GM19240 (cell line): ENCODE results near the gene CCDC149.
"Not testable (repeated sequence)": the region's sequence is repeated elsewhere in the genome, so short reads cannot be mapped to it uniquely, and the experiment has no call there.

Experiments used
- DNase-seq: peaks from one replicate; pipeline ENCODE4 v3.0.0; 2011; ENCODE audit warnings: low spot score; ENCODE audit not compliant: insufficient read length

Gene CCDC149

GRCh38 chr4:24917076-24917856 lies 4.4 kb upstream of the CCDC149 start:
- no peak for DNase-seq

- DNase-seq: no peak
Measured at GRCh38 chr4:24915121-24915922, 2.5 kb upstream of the CCDC149 start.

- no peak for DNase-seq
Measured at GRCh38 chr4:24914460-24914859, 1.6 kb upstream of the CCDC149 start.

- DNase-seq: no peak
Measured at GRCh38 chr4:24913119-24913485, 260 bp upstream of the CCDC149 start.

GRCh38 chr4:24910499-24910898 lies 2.3 kb downstream of the CCDC149 start:
- no peak for DNase-seq

- not testable (repeated sequence) for DNase-seq
Measured at GRCh38 chr4:24909606-24910005, 3.2 kb downstream of the CCDC149 start.

GRCh38 chr4:24897639-24898038 lies 15.2 kb downstream of the CCDC149 start:
- no peak for DNase-seq

GRCh38 chr4:24896977-24897376 lies 15.9 kb downstream of the CCDC149 start:
- DNase-seq: no peak

GRCh38 chr4:24896056-24896455 lies 16.8 kb downstream of the CCDC149 start:
- no peak for DNase-seq

- DNase-seq: no peak
Measured at GRCh38 chr4:24895461-24895860, 17.4 kb downstream of the CCDC149 start.

GRCh38 chr4:24894846-24895245 lies 18.0 kb downstream of the CCDC149 start:
- no peak for DNase-seq

- DNase-seq: no peak
Measured at GRCh38 chr4:24894243-24894642, 18.6 kb downstream of the CCDC149 start.

GRCh38 chr4:24892778-24893177 lies 20.1 kb downstream of the CCDC149 start:
- DNase-seq: no peak

GRCh38 chr4:24892278-24892677 lies 20.6 kb downstream of the CCDC149 start:
- no peak for DNase-seq

GRCh38 chr4:24890561-24891126 lies 22.2 kb downstream of the CCDC149 start:
- DNase-seq: no peak

GRCh38 chr4:24889991-24890390 lies 22.9 kb downstream of the CCDC149 start:
- DNase-seq: no peak

GRCh38 chr4:24888475-24889344 lies 24.1 kb downstream of the CCDC149 start:
- no peak for DNase-seq

GRCh38 chr4:24887881-24888430 lies 24.9 kb downstream of the CCDC149 start:
- DNase-seq: no peak

GRCh38 chr4:24886596-24886995 lies 26.2 kb downstream of the CCDC149 start:
- DNase-seq: no peak

- no peak for DNase-seq
Measured at GRCh38 chr4:24885342-24885741, 27.5 kb downstream of the CCDC149 start.

- DNase-seq: no peak
Measured at GRCh38 chr4:24884902-24885301, 27.9 kb downstream of the CCDC149 start.
